Measurements from ENCODE around the gene DAP. TPM values are rescaled to one million over a fixed set of nuclear protein-coding genes. Genes with fewer than 3 reads are reported as not detected.

Gene DAP
- total and polyA plus RNA-seq, 2 of the 13 experiments (the other 11 are each of a cell fraction or from before 2014, with no cell fraction given): 22.0 to 57.5 TPM

DNA sequence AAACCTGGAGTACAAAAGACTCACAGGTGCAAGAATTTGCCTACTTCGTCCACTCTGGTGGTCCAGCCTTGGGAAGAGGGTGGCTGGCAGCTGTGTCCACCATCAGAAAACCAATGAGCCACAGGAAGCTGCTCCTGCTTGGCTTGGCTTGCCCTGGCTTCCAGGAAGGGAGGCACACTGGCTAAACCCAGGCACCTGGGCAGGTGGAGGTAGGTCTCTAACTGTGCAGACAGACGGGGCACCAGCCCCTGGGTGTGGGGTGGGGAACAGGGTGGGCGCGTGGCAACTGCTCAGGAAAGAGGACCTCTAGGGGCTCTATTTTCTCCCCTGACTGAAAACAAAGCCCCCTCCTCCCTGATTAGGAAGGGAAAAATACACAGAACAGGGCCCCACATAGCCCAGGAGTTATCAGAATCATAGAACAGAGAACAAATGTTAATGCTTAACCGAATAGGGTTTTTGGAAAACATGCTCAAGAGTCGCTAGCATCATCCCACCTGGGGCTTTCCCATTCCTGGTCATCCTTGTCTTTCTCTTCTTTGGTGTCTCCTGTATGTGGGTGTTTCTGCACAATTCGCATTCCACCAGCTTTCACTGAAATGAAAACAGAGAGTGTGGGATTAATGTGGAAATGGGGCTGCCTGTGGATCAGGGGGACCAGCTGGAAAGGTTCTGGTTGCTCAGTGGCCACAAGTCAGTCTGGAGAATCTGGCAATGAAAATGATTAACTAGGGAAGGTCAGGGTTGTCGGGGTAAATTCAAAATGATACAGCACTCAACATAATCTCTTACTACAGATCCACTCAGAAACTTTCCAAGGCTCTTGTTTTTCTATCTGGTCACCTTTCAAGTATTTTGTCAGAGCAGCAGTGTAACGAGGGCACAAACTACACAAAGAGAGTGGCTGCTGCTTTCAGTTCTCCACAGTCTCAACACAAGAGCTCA is 13.1 kb downstream of the DAP start (continued):
- TF ChIP-seq, protein P1, sequence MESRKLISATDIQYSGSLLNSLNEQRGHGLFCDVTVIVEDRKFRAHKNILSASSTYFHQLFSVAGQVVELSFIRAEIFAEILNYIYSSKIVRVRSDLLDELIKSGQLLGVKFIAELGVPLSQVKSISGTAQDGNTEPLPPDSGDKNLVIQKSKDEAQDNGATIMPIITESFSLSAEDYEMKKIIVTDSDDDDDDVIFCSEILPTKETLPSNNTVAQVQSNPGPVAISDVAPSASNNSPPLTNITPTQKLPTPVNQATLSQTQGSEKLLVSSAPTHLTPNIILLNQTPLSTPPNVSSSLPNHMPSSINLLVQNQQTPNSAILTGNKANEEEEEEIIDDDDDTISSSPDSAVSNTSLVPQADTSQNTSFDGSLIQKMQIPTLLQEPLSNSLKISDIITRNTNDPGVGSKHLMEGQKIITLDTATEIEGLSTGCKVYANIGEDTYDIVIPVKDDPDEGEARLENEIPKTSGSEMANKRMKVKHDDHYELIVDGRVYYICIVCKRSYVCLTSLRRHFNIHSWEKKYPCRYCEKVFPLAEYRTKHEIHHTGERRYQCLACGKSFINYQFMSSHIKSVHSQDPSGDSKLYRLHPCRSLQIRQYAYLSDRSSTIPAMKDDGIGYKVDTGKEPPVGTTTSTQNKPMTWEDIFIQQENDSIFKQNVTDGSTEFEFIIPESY (CRISPR knock-in tag; IDR thresholded peaks at IDR 0.05): no peak
- 0 out of 2 replicates have a peak, but pooled peaks have one; percentile 28 for TF ChIP-seq TARDBP (CRISPR knock-in tag; IDR thresholded peaks at IDR 0.05)
- no peak for TF ChIP-seq GABPA (IDR thresholded peaks at IDR 0.05; ENCODE audit: low read depth, low read length)
- no peak for TF ChIP-seq GABPA (CRISPR knock-in tag; IDR thresholded peaks at IDR 0.05; ENCODE audit: low read depth)
- no peak for TF ChIP-seq RARA (CRISPR knock-in tag; IDR thresholded peaks at IDR 0.05)
- no peak for TF ChIP-seq KDM5B (CRISPR knock-in tag; IDR thresholded peaks at IDR 0.05; ENCODE audit: borderline replicate concordance)
- TF ChIP-seq SIN3A (IDR thresholded peaks at IDR 0.05; ENCODE audit: borderline replicate concordance, low read depth, low read length): no peak
- TF ChIP-seq ZNF253 (CRISPR knock-in tag; IDR thresholded peaks at IDR 0.05; ENCODE audit: borderline replicate concordance): no peak
- no peak for TF ChIP-seq HMGA1 (CRISPR knock-in tag; conservative IDR thresholded peaks at IDR 0.05)
- TF ChIP-seq, protein P2, sequence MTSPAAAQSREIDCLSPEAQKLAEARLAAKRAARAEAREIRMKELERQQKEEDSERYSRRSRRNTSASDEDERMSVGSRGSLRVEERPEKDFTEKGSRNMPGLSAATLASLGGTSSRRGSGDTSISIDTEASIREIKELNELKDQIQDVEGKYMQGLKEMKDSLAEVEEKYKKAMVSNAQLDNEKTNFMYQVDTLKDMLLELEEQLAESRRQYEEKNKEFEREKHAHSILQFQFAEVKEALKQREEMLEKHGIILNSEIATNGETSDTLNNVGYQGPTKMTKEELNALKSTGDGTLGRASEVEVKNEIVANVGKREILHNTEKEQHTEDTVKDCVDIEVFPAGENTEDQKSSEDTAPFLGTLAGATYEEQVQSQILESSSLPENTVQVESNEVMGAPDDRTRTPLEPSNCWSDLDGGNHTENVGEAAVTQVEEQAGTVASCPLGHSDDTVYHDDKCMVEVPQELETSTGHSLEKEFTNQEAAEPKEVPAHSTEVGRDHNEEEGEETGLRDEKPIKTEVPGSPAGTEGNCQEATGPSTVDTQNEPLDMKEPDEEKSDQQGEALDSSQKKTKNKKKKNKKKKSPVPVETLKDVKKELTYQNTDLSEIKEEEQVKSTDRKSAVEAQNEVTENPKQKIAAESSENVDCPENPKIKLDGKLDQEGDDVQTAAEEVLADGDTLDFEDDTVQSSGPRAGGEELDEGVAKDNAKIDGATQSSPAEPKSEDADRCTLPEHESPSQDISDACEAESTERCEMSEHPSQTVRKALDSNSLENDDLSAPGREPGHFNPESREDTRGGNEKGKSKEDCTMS (CRISPR knock-in tag; conservative IDR thresholded peaks at IDR 0.05): no peak
- 0 out of 2 replicates have a peak, but pooled peaks have one; percentile 30 for TF ChIP-seq GATAD2A (CRISPR knock-in tag; IDR thresholded peaks at IDR 0.05)
- no peak for TF ChIP-seq ZNF354B (CRISPR knock-in tag; IDR thresholded peaks at IDR 0.05)
- no peak for TF ChIP-seq ATF1 (CRISPR knock-in tag; IDR thresholded peaks at IDR 0.05)
- TF ChIP-seq, protein P3, sequence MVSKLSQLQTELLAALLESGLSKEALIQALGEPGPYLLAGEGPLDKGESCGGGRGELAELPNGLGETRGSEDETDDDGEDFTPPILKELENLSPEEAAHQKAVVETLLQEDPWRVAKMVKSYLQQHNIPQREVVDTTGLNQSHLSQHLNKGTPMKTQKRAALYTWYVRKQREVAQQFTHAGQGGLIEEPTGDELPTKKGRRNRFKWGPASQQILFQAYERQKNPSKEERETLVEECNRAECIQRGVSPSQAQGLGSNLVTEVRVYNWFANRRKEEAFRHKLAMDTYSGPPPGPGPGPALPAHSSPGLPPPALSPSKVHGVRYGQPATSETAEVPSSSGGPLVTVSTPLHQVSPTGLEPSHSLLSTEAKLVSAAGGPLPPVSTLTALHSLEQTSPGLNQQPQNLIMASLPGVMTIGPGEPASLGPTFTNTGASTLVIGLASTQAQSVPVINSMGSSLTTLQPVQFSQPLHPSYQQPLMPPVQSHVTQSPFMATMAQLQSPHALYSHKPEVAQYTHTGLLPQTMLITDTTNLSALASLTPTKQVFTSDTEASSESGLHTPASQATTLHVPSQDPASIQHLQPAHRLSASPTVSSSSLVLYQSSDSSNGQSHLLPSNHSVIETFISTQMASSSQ (IDR thresholded peaks at IDR 0.05; ENCODE audit: low read depth): peak; percentile 80
- TF ChIP-seq, protein P3 (CRISPR knock-in tag; IDR thresholded peaks at IDR 0.05; ENCODE audit: borderline replicate concordance): peak; percentile 89; the same call in 1 of the 2 replicates
- TF ChIP-seq FOXO1 (CRISPR knock-in tag; IDR thresholded peaks at IDR 0.05): no peak
- no peak for TF ChIP-seq PTBP1 (IDR thresholded peaks at IDR 0.05; ENCODE audit: low read depth, low read length, poor library complexity, severe bottlenecking)
- peak; percentile 12; the same call in 1 of the 2 replicates for TF ChIP-seq RXRB (CRISPR knock-in tag; IDR thresholded peaks at IDR 0.05; ENCODE audit: borderline replicate concordance)
- TF ChIP-seq, protein P4, sequence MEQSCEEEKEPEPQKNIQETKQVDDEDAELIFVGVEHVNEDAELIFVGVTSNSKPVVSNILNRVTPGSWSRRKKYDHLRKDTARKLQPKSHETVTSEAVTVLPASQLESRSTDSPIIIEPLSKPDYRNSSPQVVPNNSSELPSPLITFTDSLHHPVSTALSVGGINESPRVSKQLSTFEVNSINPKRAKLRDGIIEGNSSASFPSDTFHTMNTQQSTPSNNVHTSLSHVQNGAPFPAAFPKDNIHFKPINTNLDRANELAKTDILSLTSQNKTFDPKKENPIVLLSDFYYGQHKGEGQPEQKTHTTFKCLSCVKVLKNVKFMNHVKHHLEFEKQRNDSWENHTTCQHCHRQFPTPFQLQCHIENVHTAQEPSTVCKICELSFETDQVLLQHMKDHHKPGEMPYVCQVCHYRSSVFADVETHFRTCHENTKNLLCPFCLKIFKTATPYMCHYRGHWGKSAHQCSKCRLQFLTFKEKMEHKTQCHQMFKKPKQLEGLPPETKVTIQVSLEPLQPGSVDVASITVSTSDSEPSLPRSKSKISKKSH (CRISPR knock-in tag; IDR thresholded peaks at IDR 0.05; ENCODE audit: borderline replicate concordance): no peak

All from HepG2 (cell line).